VCaP (cell line): ENCODE results near the gene FRMD6.
"Not testable (repeated sequence)": the region's sequence is repeated elsewhere in the genome, so short reads cannot be mapped to it uniquely, and the experiment has no call there.

Source experiments
- H3K27ac ChIP-seq: fragments of 450-650 bp; 2 replicates; pipeline ENCODE4 v1.5.1; 2017
- TF ChIP-seq, protein P1 (sequence below): fragments of 450-650 bp; conservative IDR thresholded peaks from 2 replicates; pipeline ENCODE4 v1.5.1; 2017; ENCODE audit warnings: mild to moderate bottlenecking, moderate library complexity

FRMD6 gene

DNA sequence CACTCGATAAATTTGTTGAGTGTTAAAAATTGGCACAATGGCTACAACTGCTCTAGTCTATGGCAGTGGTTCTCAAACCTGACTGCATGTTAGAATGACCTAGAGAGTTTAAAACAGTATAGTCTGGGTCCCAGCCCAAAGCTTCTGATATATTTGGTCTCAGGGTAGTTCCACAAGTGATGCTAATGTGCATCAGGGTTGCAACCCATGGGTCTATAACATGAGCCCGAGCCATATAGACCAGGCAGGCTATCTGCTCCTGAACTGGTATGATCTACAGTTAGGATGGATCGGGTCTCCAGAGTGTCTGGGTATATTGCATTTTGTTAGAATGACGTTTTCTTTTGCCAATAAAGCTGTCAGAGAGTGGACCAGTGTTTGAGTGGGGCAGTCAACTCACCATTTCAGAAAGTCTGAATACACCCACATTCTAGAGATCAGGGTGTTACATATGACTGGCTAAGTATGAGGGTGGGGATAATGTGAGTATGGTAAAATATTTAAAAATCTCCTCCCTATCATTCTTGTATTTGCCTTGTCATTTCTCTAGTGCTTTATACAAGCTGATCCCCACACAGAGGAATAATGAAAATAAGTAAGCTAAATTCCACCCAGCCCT is 80.9 kb downstream of the FRMD6 start:
- TF ChIP-seq, protein P1, sequence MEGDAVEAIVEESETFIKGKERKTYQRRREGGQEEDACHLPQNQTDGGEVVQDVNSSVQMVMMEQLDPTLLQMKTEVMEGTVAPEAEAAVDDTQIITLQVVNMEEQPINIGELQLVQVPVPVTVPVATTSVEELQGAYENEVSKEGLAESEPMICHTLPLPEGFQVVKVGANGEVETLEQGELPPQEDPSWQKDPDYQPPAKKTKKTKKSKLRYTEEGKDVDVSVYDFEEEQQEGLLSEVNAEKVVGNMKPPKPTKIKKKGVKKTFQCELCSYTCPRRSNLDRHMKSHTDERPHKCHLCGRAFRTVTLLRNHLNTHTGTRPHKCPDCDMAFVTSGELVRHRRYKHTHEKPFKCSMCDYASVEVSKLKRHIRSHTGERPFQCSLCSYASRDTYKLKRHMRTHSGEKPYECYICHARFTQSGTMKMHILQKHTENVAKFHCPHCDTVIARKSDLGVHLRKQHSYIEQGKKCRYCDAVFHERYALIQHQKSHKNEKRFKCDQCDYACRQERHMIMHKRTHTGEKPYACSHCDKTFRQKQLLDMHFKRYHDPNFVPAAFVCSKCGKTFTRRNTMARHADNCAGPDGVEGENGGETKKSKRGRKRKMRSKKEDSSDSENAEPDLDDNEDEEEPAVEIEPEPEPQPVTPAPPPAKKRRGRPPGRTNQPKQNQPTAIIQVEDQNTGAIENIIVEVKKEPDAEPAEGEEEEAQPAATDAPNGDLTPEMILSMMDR = no peak
- no peak overlapping the region for H3K27ac ChIP-seq

DNA sequence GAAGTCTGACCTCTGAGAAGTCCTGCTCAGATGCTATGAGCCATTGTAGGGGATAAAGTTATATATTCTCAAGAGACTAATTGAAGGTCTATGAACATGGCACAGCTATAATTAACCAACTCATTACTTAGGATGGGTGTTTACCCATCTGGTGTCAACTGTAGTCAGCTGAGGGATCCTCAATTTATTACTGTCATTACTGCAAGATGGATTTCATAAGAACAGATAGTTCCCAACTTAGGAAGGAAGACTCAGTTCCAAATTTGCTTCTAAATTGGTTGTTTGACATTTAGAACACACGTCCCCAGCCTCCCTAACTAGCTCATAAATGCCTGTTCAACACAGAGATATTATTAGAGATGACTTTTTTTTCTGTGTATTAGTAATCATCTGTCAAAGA is 81.4 kb downstream of the FRMD6 start:
- TF ChIP-seq, protein P1 = no peak
- no peak overlapping the region for H3K27ac ChIP-seq

DNA sequence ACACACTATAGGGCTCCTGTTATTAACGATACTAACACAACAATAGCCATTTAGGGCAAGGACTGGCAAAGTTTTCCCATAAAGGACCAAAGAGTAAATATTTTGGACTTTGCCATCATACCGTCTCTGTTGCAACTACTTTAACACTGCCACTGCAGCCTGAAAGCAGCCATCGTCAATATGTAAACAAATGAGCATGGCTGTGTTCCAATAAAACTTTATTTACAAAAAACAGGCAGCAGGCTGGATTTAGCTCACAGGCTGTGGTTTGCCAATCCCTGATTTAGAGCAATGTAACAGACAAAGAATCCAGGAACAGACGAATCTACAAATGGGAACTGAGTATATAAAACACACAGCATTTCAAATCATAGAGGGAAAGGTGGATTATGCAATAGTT is 84.1 kb downstream of the FRMD6 start:
- H3K27ac ChIP-seq = no peak overlapping the region
- TF ChIP-seq, protein P1 = no peak

DNA sequence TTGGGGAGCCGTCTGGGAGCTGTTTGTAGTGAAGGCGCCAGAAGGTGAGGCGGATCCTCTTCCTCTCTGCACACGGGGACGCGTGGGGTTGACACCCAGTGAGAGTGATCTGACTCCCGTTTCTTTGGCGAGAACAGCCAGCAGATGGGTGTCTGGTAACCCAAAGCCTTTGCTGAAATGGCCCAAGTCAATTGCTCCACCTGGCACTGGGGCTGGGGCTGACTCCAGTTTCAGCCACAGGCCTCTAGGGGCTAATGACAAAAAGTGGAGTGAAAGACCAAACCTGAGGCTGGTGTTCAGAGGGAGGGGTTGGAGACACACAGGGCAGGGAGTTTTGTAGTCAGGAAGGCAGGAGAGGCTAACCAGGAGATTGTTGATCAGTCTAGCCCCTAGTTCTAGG is 87.0 kb downstream of the FRMD6 start:
- H3K27ac ChIP-seq = no peak overlapping the region
- TF ChIP-seq, protein P1 = no peak

DNA sequence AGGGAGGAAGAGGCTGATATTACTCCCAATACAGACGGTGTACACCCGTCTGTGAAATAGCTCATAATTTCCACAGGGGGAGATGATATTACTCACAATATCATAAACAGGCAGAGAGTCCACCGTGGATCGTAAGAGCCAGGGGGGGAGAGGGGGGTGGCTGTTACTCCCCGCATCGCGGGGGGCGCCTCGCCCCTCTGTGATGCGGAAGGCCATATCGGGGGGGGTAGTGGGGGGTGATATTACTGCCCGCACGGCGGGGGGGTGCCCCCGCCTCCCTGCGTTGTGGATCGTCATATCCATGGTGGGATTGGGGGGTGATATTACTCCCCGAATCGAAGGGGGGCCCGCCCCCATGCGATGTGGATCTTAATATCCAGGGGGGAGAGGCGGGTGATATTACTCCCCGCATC is 91.9 kb downstream of the FRMD6 start:
- TF ChIP-seq, protein P1 = no peak

GRCh38 chr14:51744372-51745130 is 92.8 kb downstream of the FRMD6 start:
- TF ChIP-seq, protein P1 = no peak
- H3K27ac ChIP-seq = no peak overlapping the region

More for the DNA sequence above, 91.9 kb downstream of the FRMD6 start:
- no peak overlapping the region for H3K27ac ChIP-seq

- not testable (repeated sequence) for H3K27ac ChIP-seq
These were observed 95.1 kb downstream of the FRMD6 start for GRCh38 chr14:51746823-51747222.

- TF ChIP-seq, protein P1 = no peak
These were observed 98.8 kb downstream of the FRMD6 start for GRCh38 chr14:51750542-51750941.

GRCh38 chr14:51751611-51752345 is 100.1 kb downstream of the FRMD6 start:
- H3K27ac ChIP-seq = peak overlapping the region; percentile 41

More at GRCh38 chr14:51750542-51750941, 98.8 kb downstream of the FRMD6 start:
- H3K27ac ChIP-seq = no peak overlapping the region

DNA sequence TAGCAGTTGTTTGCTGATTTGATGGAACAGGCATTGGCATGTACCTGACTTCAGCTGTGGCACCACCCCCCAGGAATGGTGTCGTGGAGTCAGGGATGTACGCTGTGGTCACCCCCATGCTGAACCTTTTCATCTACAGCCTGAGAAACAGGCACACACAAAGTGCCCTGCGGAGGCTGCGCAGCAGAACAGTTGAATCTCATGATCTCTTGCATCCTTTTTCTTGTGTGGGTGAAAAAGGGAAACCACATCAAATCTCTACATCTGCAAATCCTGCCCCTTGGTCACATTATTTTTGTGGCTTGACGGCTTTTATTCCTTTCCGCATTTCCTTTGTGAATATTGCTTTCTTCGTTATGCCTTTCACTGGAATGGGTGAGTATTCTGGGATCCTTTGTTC is 106.0 kb downstream of the FRMD6 start:
- not testable (repeated sequence) for H3K27ac ChIP-seq
